GM18511 (cell line): ENCODE measurements around the gene CCZ1B.
"Not testable (repeated sequence)": the region's sequence is repeated elsewhere in the genome, so short reads cannot be mapped to it uniquely, and the experiment has no call there.

Experiments used
- ATAC-seq: cut with Tn5 transposase; IDR thresholded peaks from one replicate; pipeline ENCODE4 v1.9.1; 2021; ENCODE audit warnings: mild to moderate bottlenecking, moderate library complexity; ENCODE audit not compliant: unreplicated experiment

The CCZ1B gene

DNA sequence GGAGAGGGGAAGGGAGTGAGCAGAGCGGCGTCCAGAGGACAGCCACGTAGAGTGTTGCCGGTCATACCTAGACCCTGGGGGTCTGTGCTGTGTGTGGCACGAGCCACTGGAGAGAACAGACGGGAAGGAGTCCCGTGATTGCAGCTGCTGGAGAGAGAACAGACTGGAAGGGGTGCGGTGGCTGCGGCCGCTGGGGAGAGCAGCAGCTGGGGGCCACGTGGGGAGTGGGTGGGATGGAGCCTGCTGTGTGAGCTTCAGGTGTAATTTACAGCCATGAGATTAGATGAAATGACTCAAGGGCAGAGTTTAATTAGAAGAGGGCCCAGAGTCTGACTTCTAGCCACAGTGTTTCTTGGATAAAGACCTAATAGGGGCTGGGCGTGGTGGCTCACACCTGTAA is 76.7 kb downstream of the CCZ1B start:
- ATAC-seq = not testable (repeated sequence)
